Nucleus accumbens (tissue), 56 donors: Measurements from ENCODE around the gene ITGA3.
"Not testable (repeated sequence)": the region's sequence is repeated elsewhere in the genome, so short reads cannot be mapped to it uniquely, and the experiment has no call there.

Experiments
- DNase-seq, 56 donors: peaks; one replicate each; lab custom pipeline; 2025; lab: John Stamatoyannopoulos, UW

The ITGA3 gene

GRCh38 chr17:50051082-50051576 is 4.8 kb upstream of the ITGA3 start:
- no peak for DNase-seq

DNA sequence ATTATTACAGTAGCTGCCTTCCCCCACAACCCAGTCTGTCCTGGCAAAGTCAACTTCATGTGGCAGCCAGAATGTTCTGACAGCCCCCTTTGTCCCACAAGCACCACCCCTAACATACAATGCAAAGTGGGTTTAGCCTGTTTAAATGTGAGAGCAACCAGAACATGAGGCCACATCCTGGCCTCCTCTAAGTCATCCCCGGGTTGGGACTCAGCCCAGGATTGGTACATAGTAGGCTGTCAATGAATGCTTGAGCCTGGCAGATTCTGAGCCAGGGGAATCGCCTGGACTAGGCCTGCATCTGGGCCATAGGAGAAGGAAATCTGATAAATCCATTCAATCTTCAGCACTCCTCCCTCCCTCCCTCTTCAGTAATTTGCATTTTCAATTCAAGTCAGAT is 4.3 kb upstream of the ITGA3 start:
- DNase-seq = no peak

DNA sequence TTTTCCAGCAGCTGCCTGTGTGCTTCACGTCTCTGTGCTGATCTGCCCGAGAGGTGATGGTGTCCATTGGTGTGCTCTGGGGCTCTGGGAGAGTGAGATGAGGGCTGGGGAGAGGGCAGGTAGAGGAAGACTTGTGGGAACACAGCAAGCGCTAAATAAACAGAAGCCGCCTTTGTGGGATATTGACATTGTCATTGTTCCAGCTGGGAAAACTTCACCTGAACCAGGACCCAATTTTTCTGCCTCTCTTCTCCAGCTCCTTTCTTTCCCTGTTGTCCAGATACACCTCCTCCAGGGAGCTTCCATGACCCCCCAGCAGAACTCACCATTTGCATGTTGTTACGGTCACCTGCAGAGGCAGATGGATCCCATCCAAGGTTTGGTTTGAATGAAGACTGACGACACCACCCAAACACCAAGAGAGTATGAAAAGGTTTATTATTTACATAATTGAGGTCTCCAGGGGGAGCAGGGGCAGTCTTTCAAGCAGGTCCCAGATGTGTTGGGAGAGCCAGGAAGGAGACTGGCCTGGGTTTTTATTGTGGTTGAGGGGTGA is 3.6 kb upstream of the ITGA3 start:
- DNase-seq = no peak

DNA sequence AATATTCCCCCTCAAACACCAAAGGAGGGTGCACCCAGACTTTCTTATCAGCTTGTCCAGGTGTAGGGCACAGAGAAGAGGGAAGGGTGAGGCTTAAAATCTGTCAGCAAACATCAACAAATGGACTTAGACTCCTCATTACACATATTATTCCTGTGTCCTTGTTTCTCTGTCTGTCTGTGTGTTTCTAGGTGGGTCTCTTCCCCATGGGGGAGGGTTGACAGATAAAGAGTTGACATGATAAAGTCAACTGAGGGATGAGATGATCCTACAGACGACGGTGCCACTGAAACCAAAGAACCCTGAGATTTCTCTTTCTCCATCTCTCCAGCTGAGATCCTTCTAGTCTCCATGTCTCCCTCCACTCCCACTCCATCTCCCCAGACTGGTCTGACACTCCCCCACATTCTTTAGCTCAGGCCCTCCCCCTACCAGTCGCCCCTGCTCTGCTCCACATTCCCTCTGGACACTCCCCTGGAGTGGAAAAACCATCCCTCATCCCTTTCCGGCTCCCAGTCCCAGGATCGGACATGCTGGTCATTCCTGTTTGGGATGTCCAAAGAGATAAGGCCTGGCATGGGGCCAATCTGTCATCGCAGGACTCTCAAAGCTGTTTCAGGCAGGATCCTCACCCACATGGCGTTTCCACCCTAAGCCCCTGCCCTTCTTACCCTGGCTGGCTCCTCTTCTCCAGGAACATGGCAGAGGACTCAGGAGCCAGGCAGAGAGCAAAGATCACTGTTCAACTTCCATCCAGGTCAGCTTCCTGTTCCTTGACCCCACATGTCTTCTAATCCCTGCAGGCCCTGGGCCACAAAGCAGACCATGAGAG is 2.9 kb upstream of the ITGA3 start:
- DNase-seq = no peak

GRCh38 chr17:50053654-50053960 is 2.3 kb upstream of the ITGA3 start:
- no peak for DNase-seq

GRCh38 chr17:50055055-50055425 is 870 bp upstream of the ITGA3 start:
- peak in 23 of 56 donors; percentile 4 to 54 (median 23) for DNase-seq

DNA sequence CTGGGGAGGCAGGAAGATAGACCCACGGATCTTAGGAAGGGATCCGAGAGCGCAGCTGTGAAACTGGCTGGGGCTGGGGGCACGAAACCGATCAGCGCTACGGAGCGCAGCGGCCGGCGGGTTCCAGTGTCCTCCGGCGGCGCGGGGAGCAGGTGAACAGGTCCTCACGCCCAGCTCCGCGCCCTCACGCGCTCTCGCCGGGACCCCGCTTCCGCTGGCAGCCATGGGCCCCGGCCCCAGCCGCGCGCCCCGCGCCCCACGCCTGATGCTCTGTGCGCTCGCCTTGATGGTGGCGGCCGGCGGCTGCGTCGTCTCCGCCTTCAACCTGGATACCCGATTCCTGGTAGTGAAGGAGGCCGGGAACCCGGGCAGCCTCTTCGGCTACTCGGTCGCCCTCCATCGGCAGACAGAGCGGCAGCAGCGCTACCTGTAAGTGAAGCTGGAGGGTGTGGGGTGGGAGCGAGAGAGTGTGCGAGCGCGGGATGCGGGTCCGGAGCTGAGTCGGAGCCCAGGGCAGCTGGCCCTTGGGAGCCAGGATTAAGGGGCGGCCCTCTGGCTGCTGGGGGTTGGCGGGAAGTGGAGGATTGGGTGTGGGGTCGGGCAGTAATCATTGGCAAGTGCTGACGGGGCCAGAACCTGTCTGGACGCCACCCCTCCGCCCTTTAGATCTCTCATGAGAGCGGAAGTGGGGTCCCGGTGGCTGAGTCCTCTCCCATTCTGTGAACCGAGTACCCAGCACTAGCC is 479 bp downstream of the ITGA3 start:
- DNase-seq = peak in 39 of 56 donors; percentile 2 to 77 (median 34)

DNA sequence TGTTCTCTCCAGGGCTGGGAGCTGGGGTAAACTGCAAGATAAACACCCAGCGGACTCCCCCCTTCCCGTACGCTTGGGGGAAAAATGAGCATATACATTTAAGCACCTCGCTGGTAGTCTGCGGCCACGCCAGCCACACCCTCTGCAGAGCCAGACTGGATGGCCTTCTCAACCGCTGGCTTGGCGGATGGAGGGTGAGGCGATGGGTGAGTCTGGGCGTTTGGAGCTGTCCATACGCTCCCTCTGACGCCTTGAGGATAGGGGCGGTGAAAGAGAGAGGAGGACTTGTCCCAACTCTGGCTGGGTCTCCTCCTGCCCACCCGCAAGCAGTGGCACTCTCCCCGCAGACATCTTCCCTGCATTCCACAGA is 1.0 kb downstream of the ITGA3 start:
- no peak for DNase-seq

GRCh38 chr17:50057521-50057991 is 1.6 kb downstream of the ITGA3 start:
- DNase-seq = no peak

- no peak for DNase-seq
Observed at GRCh38 chr17:50058296-50058953, 2.5 kb downstream of the ITGA3 start.

DNA sequence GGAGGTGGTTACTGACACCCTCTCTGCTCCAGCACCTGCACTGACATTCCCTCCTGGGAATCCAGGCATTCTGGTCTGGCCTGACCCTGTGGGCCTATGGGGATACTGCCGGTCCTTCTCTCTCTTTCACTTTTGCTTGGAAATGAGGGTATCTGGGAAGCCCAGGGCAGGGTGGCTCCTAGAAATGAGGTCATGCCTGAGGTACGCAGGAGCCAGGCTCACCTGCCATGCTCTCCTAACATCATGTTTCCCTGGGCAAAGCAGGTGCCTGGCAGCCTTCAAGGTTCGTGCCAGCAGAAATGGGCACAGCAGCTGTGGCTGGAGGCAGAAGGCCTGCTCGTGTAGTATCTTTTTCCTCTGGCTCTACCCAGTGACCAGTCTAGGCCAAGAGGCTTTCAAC is 3.3 kb downstream of the ITGA3 start:
- no peak for DNase-seq

DNA sequence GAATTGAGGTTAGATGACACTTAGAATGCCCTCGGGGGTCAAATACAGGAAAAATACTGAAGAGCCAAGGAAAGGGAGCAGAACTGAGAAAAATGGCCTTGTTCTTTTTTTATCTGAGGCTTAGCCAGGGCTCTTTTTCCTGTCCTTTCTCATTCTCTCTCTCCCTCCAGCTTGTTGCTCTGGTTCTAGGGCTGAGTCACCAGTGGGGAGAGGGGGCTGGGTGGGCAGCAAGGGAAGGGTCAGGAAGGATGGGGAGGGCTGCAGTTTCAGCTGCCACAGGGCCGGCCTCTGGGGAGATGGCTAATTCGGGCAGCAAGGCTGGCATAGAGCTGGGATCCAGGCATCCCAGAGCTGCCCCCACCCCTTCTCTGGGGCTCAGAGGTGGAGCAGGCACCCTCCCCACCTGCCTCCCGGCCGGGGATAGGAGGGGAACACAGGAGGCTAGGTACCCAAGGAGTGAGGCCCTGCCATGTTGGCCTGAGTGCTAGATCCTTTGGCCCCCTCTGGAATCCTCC is 3.9 kb downstream of the ITGA3 start:
- DNase-seq = no peak

DNA sequence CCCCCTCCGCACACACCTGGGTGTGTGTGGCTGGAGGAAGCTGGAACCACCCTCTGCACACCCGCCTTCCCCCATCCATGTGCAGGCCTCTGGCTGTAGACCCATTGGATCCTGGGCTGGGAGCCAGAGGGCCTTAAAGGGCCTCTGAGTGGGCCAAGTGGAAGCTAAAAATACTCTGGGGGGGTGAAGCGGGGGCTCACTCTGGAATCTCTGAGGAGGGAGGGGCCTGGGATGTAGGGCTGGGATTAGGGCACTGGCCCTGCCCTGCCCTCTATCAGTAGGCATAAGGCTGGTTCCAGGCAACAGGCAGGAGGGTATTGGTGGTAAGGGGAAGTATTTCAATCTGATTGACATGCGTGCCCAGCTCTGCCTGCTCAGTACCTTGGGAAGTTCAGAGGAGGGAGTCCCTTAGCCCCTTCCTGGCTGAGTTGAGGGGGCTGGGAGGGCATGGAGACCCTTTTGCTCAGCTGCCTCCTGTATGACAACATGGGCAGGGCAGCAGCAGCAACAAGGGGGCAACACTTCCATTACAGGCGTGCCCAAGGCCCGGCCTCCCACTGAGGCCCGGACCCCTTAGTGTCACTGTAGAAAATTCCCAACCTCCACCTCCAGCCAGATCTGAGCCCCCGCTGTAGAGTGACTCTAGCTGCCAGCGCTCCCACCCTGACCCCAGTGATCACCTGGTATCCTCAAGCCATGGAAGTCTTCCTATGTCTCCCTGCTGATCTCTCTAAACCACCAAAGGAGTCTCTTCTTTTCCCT is 5.2 kb downstream of the ITGA3 start:
- peak in 20 of 56 donors; percentile 7 to 55 (median 16) for DNase-seq

GRCh38 chr17:50061713-50062045 is 5.8 kb downstream of the ITGA3 start:
- DNase-seq = not testable (repeated sequence)

DNA sequence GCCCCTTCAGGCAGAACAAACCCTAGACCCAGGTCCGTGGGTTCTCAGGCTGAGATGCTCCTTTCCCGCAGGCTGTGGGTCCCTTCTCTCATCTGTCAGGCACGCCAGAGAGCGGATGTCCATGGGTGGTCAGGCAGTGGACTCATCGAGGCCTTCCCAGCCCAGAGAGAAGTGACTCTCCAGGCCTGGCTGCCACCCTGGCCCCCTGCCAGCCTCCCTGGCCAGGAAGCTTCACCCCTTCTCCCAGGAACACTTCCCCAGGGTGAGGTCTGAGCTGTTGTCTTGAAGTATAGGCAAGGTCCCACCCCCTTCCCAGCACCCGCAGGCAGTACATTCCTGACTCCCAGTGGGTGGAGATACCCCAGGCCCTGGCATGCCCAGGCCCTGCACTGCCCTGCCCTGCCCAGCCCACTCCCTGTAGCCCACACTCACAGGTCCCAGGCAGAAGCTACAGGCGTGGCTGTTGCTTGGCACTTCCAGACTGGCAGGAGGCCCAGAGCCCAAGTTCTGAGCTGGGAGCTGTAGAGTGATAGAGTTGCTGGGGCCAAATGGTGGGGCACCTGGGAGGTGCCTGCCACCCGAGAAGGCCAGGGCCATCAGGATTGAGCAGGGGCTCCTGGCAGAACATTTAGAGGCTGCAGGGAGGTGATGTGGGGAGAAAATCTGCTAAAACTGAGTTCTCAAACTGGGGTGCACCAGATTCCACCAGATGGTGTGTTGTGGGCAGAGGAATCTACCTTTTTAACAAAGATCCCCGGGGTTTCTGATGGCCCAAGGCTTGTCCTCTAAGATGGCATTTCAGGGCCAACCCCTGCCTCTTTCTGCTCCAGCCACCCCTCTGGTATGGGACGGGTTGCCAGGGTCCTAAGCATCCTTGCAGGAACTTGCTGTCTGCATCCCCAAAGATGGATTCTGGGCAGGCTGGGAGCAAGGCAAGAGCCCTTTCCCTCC is 6.7 kb downstream of the ITGA3 start:
- peak in 2 of 56 donors; percentile 22 to 28 for DNase-seq

DNA sequence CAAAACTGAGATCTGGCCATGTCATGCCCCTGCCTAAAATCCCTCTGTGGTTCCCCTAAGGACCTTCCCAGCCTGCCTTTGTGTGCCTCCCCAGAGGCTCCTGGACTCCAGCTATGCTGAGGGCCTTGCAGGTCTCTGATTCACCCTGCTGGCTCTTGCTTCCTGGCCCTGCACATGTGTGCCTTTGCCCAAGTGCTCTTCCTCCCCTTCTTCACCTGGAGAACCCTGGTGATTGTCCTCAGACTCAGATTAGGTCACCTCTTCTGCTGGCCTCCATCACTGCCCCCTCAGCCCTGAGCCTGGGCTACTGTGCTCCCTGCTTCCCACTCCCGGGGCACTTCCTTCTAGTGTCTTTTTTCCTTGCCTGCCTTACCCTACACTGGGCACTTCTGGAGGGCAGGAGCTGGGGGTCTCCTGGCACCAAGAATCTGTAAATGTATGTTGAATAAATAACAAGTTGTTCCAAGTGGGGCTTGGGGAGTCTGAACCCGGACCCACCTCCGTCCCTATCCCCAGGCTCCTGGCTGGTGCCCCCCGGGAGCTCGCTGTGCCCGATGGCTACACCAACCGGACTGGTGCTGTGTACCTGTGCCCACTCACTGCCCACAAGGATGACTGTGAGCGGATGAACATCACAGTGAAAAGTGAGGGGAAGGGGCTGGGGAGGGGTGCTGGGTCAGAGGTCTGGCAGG is 7.8 kb downstream of the ITGA3 start:
- DNase-seq = no peak

DNA sequence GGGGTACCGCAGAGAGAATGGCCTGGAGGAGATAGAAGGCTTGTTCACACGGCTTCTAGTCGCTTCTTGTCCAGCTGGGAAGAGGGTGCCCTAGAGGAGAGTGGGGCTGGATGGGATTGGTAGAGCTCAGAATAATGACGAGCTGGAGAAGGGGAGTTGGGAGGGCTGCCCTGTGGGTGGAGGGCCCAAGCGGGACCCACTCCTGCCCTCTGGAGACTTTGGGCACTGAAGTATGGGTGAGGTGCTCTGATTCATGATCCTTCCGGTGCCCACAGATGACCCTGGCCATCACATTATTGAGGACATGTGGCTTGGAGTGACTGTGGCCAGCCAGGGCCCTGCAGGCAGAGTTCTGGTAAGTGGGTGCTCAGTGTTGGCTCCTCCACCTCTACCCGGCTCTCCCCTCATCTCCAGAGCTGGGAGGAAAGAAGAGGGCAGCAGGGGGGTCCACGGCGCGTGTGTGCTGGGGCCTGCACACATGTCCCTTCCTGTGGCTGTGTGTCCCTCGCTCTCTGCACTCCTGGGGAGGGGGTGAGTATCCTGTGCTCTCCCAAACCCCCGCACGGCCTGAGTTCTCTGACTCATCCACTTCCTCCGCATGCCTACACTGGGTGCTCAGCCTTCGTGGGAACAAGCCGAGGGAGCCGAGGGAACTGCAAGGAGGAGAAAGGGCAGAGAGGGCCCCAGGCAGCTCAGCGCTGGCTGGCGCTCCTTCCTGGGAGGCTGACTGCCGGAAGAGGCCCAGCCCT is 8.5 kb downstream of the ITGA3 start:
- peak in 26 of 56 donors; percentile 6 to 62 (median 25) for DNase-seq

- DNase-seq = no peak
Observed at GRCh38 chr17:50065056-50065455, 9.1 kb downstream of the ITGA3 start.
